Neural cell (in vitro differentiated cells): Measurements from ENCODE around the gene STK32B. TPM values are rescaled to one million over a fixed set of nuclear protein-coding genes. Genes with fewer than 3 reads are reported as not detected.

ENCODE experiments used
- H2AFZ ChIP-seq: fragments of 200-600, 300-800 bp; sonication (generic), shearing (Covaris generic); 2 replicates; pipeline ENCODE4 v1.6.0; 2014; ENCODE audit warnings: low read depth, mild to moderate bottlenecking, antibody characterized with exemption, low read length, moderate library complexity
- H3F3A ChIP-seq: fragments of 200-600 bp; shearing (Covaris generic); 2 replicates; pipeline ENCODE4 v1.6.1; 2016; ENCODE audit warnings: mild to moderate bottlenecking, moderate library complexity, mixed read lengths, antibody characterized with exemption, low read length; ENCODE audit not compliant: insufficient read depth, poor library complexity, severe bottlenecking
- H3K27ac ChIP-seq: fragments of 200-600, 300-800 bp; sonication (generic), shearing (Covaris generic); 2 replicates; pipeline ENCODE4 v1.5.1; 2014; ENCODE audit warnings: mild to moderate bottlenecking, low read length, moderate library complexity
- H3K27me3 ChIP-seq: fragments of 300-800, 200-600 bp; sonication (generic), shearing (Covaris generic); 2 replicates; pipeline ENCODE4 v1.6.0; 2014; ENCODE audit warnings: mild to moderate bottlenecking, low read depth, low read length, moderate library complexity; ENCODE audit not compliant: insufficient read depth
- H3K36me3 ChIP-seq: fragments of 300-800, 200-600 bp; sonication (generic), shearing (Covaris generic); 2 replicates; pipeline ENCODE4 v1.5.1; 2014; ENCODE audit warnings: mild to moderate bottlenecking, antibody characterized with exemption, low read length, moderate library complexity; ENCODE audit not compliant: insufficient read depth
- H3K4me2 ChIP-seq: fragments of 300-800, 200-600 bp; sonication (generic), shearing (Covaris generic); 2 replicates; pipeline ENCODE4 v1.6.0; 2014; ENCODE audit warnings: mild to moderate bottlenecking, low read length
- H3K4me3 ChIP-seq: fragments of 300-800, 200-600 bp; sonication (generic), shearing (Covaris generic); 2 replicates; pipeline ENCODE4 v1.5.1; 2014; ENCODE audit warnings: mild to moderate bottlenecking, low read length, moderate library complexity
- H3K79me2 ChIP-seq: fragments of 200-600 bp; shearing (Covaris generic); replicated peaks from 2 replicates; pipeline ENCODE4 v1.6.0; 2014; ENCODE audit warnings: mild to moderate bottlenecking, low read length, moderate library complexity; ENCODE audit not compliant: insufficient read depth
- H3K9ac ChIP-seq: fragments of 300-800, 200-600 bp; sonication (generic), shearing (Covaris generic); 2 replicates; pipeline ENCODE4 v1.6.1; 2016; ENCODE audit warnings: mild to moderate bottlenecking, low read length, mixed read lengths
- H3K9me2 ChIP-seq: fragments of 200-600 bp; shearing (Covaris generic); 2 replicates; pipeline ENCODE4 v1.6.1; 2016; ENCODE audit warnings: mild to moderate bottlenecking, low read length, mixed read lengths; ENCODE audit not compliant: insufficient read depth
- H3K9me3 ChIP-seq: fragments of 200-600, 300-800 bp; sonication (generic), shearing (Covaris generic); 2 replicates; pipeline ENCODE4 v1.6.1; 2016; ENCODE audit warnings: mild to moderate bottlenecking, mixed run types, low read length, moderate library complexity, mixed read lengths
- H4K20me1 ChIP-seq: fragments of 200-600 bp; shearing (Covaris generic); 2 replicates; pipeline ENCODE4 v1.6.1; 2016; ENCODE audit warnings: mild to moderate bottlenecking, mixed run types; ENCODE audit not compliant: insufficient read depth
- CTCF ChIP-seq: fragments of 450-650 bp; IDR thresholded peaks from 2 replicates; pipeline ENCODE4 v1.5.1; 2014; ENCODE audit warnings: antibody characterized with exemption, mild to moderate bottlenecking, moderate library complexity; ENCODE audit not compliant: poor library complexity, severe bottlenecking
- EP300 ChIP-seq: fragments of 450-650 bp; conservative IDR thresholded peaks from 2 replicates; pipeline ENCODE4 v1.6.1; 2014; ENCODE audit warnings: antibody characterized with exemption, mild to moderate bottlenecking, moderate library complexity; ENCODE audit not compliant: poor library complexity, severe bottlenecking
- EZH2 ChIP-seq: fragments of 200-600, 300-800 bp; shearing (Covaris generic), sonication (generic); IDR thresholded peaks from 2 replicates; pipeline ENCODE4 v1.6.1; 2014; ENCODE audit warnings: antibody characterized with exemption, low read length, borderline replicate concordance, mild to moderate bottlenecking; ENCODE audit not compliant: insufficient read depth, poor library complexity, severe bottlenecking
- MXI1 ChIP-seq: fragments of 450-650 bp; conservative IDR thresholded peaks from 2 replicates; pipeline ENCODE4 v1.6.1; 2014; ENCODE audit warnings: antibody characterized with exemption, mild to moderate bottlenecking; ENCODE audit not compliant: poor library complexity, severe bottlenecking
- POLR2AphosphoS5 ChIP-seq: IDR thresholded peaks from 2 replicates; pipeline ENCODE4 v1.6.1; 2012
- RAD21 ChIP-seq: fragments of 450-650 bp; conservative IDR thresholded peaks from 2 replicates; pipeline ENCODE4 v1.6.1; 2014; ENCODE audit warnings: antibody characterized with exemption, mild to moderate bottlenecking, moderate library complexity
- REST ChIP-seq: IDR thresholded peaks from 2 replicates; pipeline ENCODE4 v1.6.1; 2012; ENCODE audit warnings: borderline replicate concordance
- SMC3 ChIP-seq: fragments of 450-650 bp; conservative IDR thresholded peaks from 2 replicates; pipeline ENCODE4 v1.6.1; 2014; ENCODE audit warnings: antibody characterized with exemption, mild to moderate bottlenecking, moderate library complexity; ENCODE audit not compliant: poor library complexity
- TAF1 ChIP-seq: IDR thresholded peaks from 2 replicates; pipeline ENCODE4 v1.6.1; 2012; ENCODE audit warnings: low read depth
- polyA plus RNA-seq: library from polyadenylated mRNA; depleted of rRNA; stranded (reverse); fragments of >200 nt; gene quantifications from 2 replicates; pipeline ENCODE4 v1.2.3, GENCODE V29; 2014

STK32B gene
- polyA plus RNA-seq, 1 donor from 2014 or later = 42.8 TPM

GRCh38 chr4:5142726-5143125, 91.4 kb downstream of the STK32B start:
- Histone ChIP-seq H3K27me3 (no peaks in the 10 kb centered on the region), H4K20me1 (no peaks in the 10 kb centered on the region), H3K4me3 (no peak overlapping the region), H3K36me3 (no peaks in the 10 kb centered on the region), H3K9ac (no peak overlapping the region), H3F3A (no peaks in the 10 kb centered on the region), H3K9me2 (no peaks in the 10 kb centered on the region), H3K9me3 (no peaks in the 10 kb centered on the region), H3K27ac (no peak overlapping the region), H3K79me2 (no peaks in the 10 kb centered on the region), H2AFZ (no peak overlapping the region), H3K4me2 (no peak overlapping the region)
- TF ChIP-seq EP300 (no peak), TAF1 (no peak), MXI1 (no peak), CTCF (no peak)

- Histone ChIP-seq H3K79me2 (no peaks in the 10 kb centered on the region), H3K27me3 (no peaks in the 10 kb centered on the region), H3K27ac (no peak overlapping the region), H3K36me3 (no peaks in the 10 kb centered on the region), H3K9ac (no peak overlapping the region), H4K20me1 (no peaks in the 10 kb centered on the region), H3K4me2 (no peak overlapping the region), H3K4me3 (no peak overlapping the region), H3K9me2 (no peaks in the 10 kb centered on the region), H2AFZ (no peak overlapping the region), H3F3A (no peaks in the 10 kb centered on the region), H3K9me3 (no peaks in the 10 kb centered on the region)
- TF ChIP-seq TAF1 = no peak
- no peak for TF ChIP-seq RAD21
- TF ChIP-seq SMC3 = no peak
- TF ChIP-seq REST = no peak
- no peak for TF ChIP-seq CTCF
- TF ChIP-seq POLR2AphosphoS5 = no peak
- no peak for TF ChIP-seq EZH2
- no peak for TF ChIP-seq MXI1
- TF ChIP-seq EP300 = no peak
These were observed 92.1 kb downstream of the STK32B start for GRCh38 chr4:5143306-5143861.
